ENCODE data around the gene SP3. TPM values are rescaled to one million over a fixed set of nuclear protein-coding genes. Genes with fewer than 3 reads are reported as not detected.

The SP3 gene
- total RNA-seq, 1 experiment from 2014 or later = 139 TPM

DNA sequence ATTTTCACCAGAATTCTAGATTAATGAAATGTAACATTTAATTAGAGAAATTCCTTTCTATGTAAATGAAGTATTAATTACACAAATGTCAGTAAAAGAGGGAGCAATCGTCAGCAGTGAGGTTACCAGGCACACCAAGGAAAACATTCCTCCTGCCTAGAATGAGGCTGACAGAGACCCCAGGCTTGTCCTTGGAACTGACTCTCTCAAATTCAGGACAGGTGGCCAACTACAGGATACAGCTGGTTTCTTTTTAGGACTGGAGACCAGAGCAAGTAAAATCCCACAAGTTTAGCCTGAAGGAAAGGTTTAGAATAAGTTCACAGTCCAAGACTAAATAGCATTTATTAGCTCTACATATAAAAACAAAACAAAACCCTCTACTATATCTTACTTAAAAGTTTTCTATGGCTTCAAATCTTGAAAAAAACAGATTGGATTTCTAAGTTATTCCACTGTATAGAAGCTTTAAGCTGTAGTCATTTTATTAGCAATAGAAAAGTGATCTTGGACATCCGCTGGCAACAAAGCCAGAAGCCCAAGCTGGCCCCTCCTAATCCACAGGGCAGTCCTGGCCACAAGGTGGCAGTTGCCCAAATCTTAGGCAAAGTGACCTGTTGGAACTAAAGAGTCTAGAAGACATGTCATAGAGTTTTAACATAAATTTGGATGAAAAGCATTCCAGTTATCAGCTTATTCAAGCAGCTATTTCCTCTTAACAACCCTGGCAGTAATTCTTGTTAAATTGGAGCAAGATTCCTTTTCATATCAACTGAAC, 81.0 kb downstream of the SP3 start:
- H3K9me2 ChIP-seq (replicated peaks; ENCODE audit: insufficient read depth, low read length) = no peaks in the 10 kb centered on the region
- no peaks in the 10 kb centered on the region for H3K36me3 ChIP-seq (ENCODE audit: insufficient read depth, low read length)
- H3K79me2 ChIP-seq (ENCODE audit: low read length) = no peaks in the 10 kb centered on the region
- peak overlapping the region; percentile 57 for H3K9ac ChIP-seq (ENCODE audit: low read length)
- DNase-seq = peak; percentile 74
- H3K27ac ChIP-seq (ENCODE audit: low read length) = peak overlapping the region; percentile 98
- peaks cover 57% of the 10 kb centered on the region for H3K4me1 ChIP-seq (ENCODE audit: low read length)
- no peak overlapping the region for H2AFZ ChIP-seq (ENCODE audit: low read length)
- H3K27me3 ChIP-seq (ENCODE audit: low read length) = no peaks in the 10 kb centered on the region
- H3K4me3 ChIP-seq (ENCODE audit: low read length) = no peak overlapping the region
- no peaks in the 10 kb centered on the region for H3K9me3 ChIP-seq (ENCODE audit: low read length)
- H4K20me1 ChIP-seq (ENCODE audit: insufficient read depth, low read depth, low read length) = no peaks in the 10 kb centered on the region
- H3K4me2 ChIP-seq (ENCODE audit: low read depth, low read length, poor library complexity, severe bottlenecking) = peak overlapping the region; percentile 70

GRCh38 chr2:173881886-173882285, 83.3 kb downstream of the SP3 start:
- no peaks in the 10 kb centered on the region for H3K27me3 ChIP-seq (ENCODE audit: low read length)

DNA sequence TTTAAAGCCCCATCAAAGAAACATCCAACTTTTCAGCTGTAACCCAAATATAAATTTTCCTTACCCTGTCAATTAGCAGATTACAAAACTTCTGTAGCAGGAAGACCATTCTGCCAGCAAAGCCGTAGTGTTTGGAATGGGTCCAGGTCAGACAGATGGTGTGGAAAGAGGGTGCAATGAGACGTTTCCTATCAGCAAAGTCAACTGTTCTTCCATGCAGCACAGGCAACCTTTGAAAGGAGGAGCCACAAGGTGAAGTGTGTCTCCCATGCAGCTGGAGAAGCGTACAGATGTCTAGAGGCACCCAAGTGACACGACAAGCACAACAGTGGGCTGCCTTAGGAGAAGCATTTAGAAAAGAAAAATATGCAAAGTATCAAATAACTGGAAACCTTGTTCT, 83.7 kb downstream of the SP3 start:
- H3K4me1 ChIP-seq (ENCODE audit: low read length) = peaks cover 82% of the 10 kb centered on the region
- H3K9ac ChIP-seq (ENCODE audit: low read length) = peak overlapping the region; percentile 57
- no peaks in the 10 kb centered on the region for H3K9me3 ChIP-seq (ENCODE audit: low read length)
- H3K9me2 ChIP-seq (replicated peaks; ENCODE audit: insufficient read depth, low read length) = no peaks in the 10 kb centered on the region
- H3K4me2 ChIP-seq (ENCODE audit: low read depth, low read length, poor library complexity, severe bottlenecking) = peak overlapping the region; percentile 70
- H4K20me1 ChIP-seq (ENCODE audit: insufficient read depth, low read depth, low read length) = no peaks in the 10 kb centered on the region
- peak; percentile 89 for DNase-seq
- peak overlapping the region; percentile 61 for H3K4me3 ChIP-seq (ENCODE audit: low read length)
- H3K36me3 ChIP-seq (ENCODE audit: insufficient read depth, low read length) = no peaks in the 10 kb centered on the region
- no peaks in the 10 kb centered on the region for H3K79me2 ChIP-seq (ENCODE audit: low read length)
- no peak overlapping the region for H2AFZ ChIP-seq (ENCODE audit: low read length)
- H3K27ac ChIP-seq (ENCODE audit: low read length) = peak overlapping the region; percentile 98
- no peaks in the 10 kb centered on the region for H3K27me3 ChIP-seq (ENCODE audit: low read length)

More at GRCh38 chr2:173881886-173882285, 83.3 kb downstream of the SP3 start:
- H3K4me2 ChIP-seq (ENCODE audit: low read depth, low read length, poor library complexity, severe bottlenecking) = peak overlapping the region; percentile 70
- no peaks in the 10 kb centered on the region for H3K79me2 ChIP-seq (ENCODE audit: low read length)
- no peak overlapping the region for H2AFZ ChIP-seq (ENCODE audit: low read length)
- H3K4me3 ChIP-seq (ENCODE audit: low read length) = peak overlapping the region; percentile 61
- H3K36me3 ChIP-seq (ENCODE audit: insufficient read depth, low read length) = no peaks in the 10 kb centered on the region
- H3K4me1 ChIP-seq (ENCODE audit: low read length) = peaks cover 78% of the 10 kb centered on the region
- no peaks in the 10 kb centered on the region for H4K20me1 ChIP-seq (ENCODE audit: insufficient read depth, low read depth, low read length)
- DNase-seq = peak; percentile 70
- peak overlapping the region; percentile 98 for H3K27ac ChIP-seq (ENCODE audit: low read length)
- no peaks in the 10 kb centered on the region for H3K9me2 ChIP-seq (replicated peaks; ENCODE audit: insufficient read depth, low read length)
- peak overlapping the region; percentile 57 for H3K9ac ChIP-seq (ENCODE audit: low read length)
- no peaks in the 10 kb centered on the region for H3K9me3 ChIP-seq (ENCODE audit: low read length)

DNA sequence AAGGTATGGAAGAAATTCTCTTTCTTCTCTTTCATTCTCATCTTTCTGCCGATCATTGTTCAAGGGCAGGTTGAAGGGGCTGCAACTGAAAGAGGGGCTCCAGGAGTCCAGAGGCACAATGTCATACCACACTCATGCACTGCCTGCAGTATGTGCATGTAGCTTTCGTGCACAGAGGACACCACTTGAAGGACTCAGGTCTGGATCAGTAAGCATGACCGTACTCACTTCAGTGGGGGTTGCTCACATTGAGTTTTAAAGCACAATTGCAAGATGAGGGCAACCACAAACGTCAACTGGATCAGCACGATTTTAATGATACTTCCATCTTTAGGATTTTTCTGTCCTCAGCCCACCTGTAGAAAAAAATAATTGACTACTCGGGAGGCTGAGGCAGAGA, 84.6 kb downstream of the SP3 start:
- peak; percentile 81 for DNase-seq
- H3K9ac ChIP-seq (ENCODE audit: low read length) = peak overlapping the region; percentile 57
- peaks cover 88% of the 10 kb centered on the region for H3K4me1 ChIP-seq (ENCODE audit: low read length)
- peak overlapping the region; percentile 98 for H3K27ac ChIP-seq (ENCODE audit: low read length)
- peak overlapping the region; percentile 61 for H3K4me3 ChIP-seq (ENCODE audit: low read length)
- H3K27me3 ChIP-seq (ENCODE audit: low read length) = no peaks in the 10 kb centered on the region
- H3K9me3 ChIP-seq (ENCODE audit: low read length) = no peaks in the 10 kb centered on the region
- H2AFZ ChIP-seq (ENCODE audit: low read length) = no peak overlapping the region
- H3K4me2 ChIP-seq (ENCODE audit: low read depth, low read length, poor library complexity, severe bottlenecking) = peak overlapping the region; percentile 70
- H3K79me2 ChIP-seq (ENCODE audit: low read length) = no peaks in the 10 kb centered on the region
- no peaks in the 10 kb centered on the region for H4K20me1 ChIP-seq (ENCODE audit: insufficient read depth, low read depth, low read length)
- no peaks in the 10 kb centered on the region for H3K9me2 ChIP-seq (replicated peaks; ENCODE audit: insufficient read depth, low read length)
- H3K36me3 ChIP-seq (ENCODE audit: insufficient read depth, low read length) = no peaks in the 10 kb centered on the region

DNA sequence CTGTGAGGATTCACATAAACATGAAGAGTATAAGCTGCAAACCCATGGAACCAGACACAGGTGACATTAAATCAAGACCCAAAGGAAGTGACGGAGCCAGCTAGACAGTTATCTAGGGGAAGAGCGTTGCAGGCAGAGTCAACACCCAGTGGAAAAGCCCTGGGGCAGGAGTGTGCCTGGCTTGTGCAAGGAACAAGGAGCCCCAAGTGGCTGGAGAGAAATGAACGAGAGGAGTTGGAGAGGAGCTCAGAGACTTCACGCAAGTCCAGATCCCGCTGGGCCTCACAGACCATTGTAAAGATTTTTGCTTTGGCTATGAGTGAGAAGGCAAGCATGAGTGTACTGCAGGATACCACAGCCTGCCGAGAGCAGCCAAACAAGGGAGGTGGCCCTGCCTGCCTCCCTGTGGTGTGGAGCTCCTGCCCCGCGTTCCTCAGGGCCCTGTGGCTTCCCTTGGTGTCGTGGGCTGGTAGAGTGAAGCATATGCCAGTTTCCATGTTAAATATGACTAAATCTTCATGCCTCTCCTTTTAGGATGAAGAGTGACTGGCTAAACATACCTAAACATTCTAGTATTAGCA, 88.2 kb downstream of the SP3 start:
- Histone ChIP-seq H3K27me3 (ENCODE audit: low read length) (no peaks in the 10 kb centered on the region), H3K9ac (ENCODE audit: low read length) (peak overlapping the region; percentile 1; the same call in 1 of the 2 replicates), H4K20me1 (ENCODE audit: insufficient read depth, low read depth, low read length) (no peaks in the 10 kb centered on the region), H3K4me3 (ENCODE audit: low read length) (no peak overlapping the region), H3K9me3 (ENCODE audit: low read length) (no peaks in the 10 kb centered on the region), H3K27ac (ENCODE audit: low read length) (peak overlapping the region; percentile 98), H3K36me3 (ENCODE audit: insufficient read depth, low read length) (no peaks in the 10 kb centered on the region), H3K9me2 (replicated peaks; ENCODE audit: insufficient read depth, low read length) (no peaks in the 10 kb centered on the region), H3K4me1 (ENCODE audit: low read length) (peaks cover 96% of the 10 kb centered on the region), H2AFZ (ENCODE audit: low read length) (no peak overlapping the region), H3K4me2 (ENCODE audit: low read depth, low read length, poor library complexity, severe bottlenecking) (no peak overlapping the region), H3K79me2 (ENCODE audit: low read length) (no peaks in the 10 kb centered on the region; the same call in 1 of the 2 replicates)
- DNase-seq = no peak

DNA sequence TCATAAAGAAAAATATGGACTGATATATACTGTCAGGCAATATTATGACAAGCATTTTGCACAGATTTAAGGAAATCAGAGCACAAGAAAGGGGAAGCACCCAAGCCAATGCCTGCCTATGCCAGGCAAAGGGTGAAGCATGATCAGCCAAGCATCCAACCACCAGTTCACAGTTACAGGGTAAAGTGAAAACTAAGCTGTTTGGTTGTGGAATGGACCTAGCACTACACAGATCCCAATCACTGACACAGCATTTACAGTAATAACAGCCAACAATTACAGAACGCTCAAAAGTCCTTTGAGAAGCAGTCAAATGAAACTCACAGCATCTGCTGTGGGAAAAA, 90.3 kb downstream of the SP3 start:
- H3K27ac ChIP-seq (ENCODE audit: low read length) = peak overlapping the region; percentile 98
- peak; percentile 96 for DNase-seq
- peak overlapping the region; percentile 65 for H3K9ac ChIP-seq (ENCODE audit: low read length)
- H3K4me3 ChIP-seq (ENCODE audit: low read length) = peak overlapping the region; percentile 50
- H3K9me3 ChIP-seq (ENCODE audit: low read length) = no peaks in the 10 kb centered on the region
- H3K4me2 ChIP-seq (ENCODE audit: low read depth, low read length, poor library complexity, severe bottlenecking) = peak overlapping the region; percentile 71
- no peaks in the 10 kb centered on the region for H3K27me3 ChIP-seq (ENCODE audit: low read length)
- peaks cover 96% of the 10 kb centered on the region for H3K4me1 ChIP-seq (ENCODE audit: low read length)
- H3K9me2 ChIP-seq (replicated peaks; ENCODE audit: insufficient read depth, low read length) = no peaks in the 10 kb centered on the region
- no peaks in the 10 kb centered on the region for H4K20me1 ChIP-seq (ENCODE audit: insufficient read depth, low read depth, low read length)
- H2AFZ ChIP-seq (ENCODE audit: low read length) = no peak overlapping the region
- H3K79me2 ChIP-seq (ENCODE audit: low read length) = no peaks in the 10 kb centered on the region; the same call in 1 of the 2 replicates
- H3K36me3 ChIP-seq (ENCODE audit: insufficient read depth, low read length) = no peaks in the 10 kb centered on the region

DNA sequence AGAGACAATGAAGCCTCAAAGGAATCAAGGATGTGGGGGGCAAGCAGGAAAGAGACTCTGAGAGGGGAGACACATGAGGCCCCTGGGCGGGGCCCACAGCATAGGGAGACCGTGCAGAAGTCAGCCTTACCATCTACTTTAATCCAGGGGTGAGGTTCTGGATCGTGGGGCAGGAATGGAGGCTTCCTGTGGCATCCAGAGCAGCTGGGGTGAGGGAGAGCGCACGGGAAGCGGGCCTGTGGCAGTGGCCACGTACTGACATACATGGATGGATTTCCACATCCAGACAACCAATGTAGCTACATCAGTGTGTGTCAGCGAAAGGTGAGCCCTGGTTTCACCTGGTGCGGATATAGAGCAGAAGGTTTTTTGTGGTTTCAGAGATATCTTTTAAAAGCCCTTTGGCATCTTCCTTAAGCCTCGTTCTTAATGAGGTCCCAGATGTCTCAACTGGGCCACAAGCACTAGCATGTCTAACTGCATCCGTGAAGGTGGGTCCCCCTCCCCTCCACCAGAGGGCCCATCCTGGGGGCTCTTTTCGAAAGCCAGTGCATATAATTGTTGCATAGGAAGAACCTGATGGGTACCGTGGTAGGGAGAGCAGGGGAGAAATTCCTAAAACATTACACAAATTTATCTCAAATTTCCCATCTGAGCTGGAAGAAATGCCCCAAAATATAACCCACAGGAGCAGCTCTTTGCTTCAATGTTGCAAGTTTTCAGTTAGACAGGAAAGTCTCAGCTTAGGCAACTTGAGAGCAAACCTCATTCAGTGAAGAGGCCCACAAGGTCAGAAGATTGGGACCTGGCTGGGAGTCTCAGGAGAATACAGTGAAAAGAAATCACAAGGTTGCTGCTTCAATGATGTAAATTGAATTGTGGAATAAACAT, 90.9 kb downstream of the SP3 start:
- Histone ChIP-seq H3K9ac (ENCODE audit: low read length) (peak overlapping the region; percentile 65), H3K36me3 (ENCODE audit: insufficient read depth, low read length) (no peaks in the 10 kb centered on the region), H3K79me2 (ENCODE audit: low read length) (no peaks in the 10 kb centered on the region; the same call in 1 of the 2 replicates), H3K27ac (ENCODE audit: low read length) (peak overlapping the region; percentile 98), H3K4me3 (ENCODE audit: low read length) (peak overlapping the region; percentile 50), H3K27me3 (ENCODE audit: low read length) (no peaks in the 10 kb centered on the region), H2AFZ (ENCODE audit: low read length) (peak overlapping the region; percentile 23; the same call in 1 of the 2 replicates), H3K9me2 (replicated peaks; ENCODE audit: insufficient read depth, low read length) (no peaks in the 10 kb centered on the region), H3K4me2 (ENCODE audit: low read depth, low read length, poor library complexity, severe bottlenecking) (peak overlapping the region; percentile 71), H3K4me1 (ENCODE audit: low read length) (peaks cover 96% of the 10 kb centered on the region), H3K9me3 (ENCODE audit: low read length) (no peaks in the 10 kb centered on the region), H4K20me1 (ENCODE audit: insufficient read depth, low read depth, low read length) (no peaks in the 10 kb centered on the region)
- peak; percentile 88 for DNase-seq

DNA sequence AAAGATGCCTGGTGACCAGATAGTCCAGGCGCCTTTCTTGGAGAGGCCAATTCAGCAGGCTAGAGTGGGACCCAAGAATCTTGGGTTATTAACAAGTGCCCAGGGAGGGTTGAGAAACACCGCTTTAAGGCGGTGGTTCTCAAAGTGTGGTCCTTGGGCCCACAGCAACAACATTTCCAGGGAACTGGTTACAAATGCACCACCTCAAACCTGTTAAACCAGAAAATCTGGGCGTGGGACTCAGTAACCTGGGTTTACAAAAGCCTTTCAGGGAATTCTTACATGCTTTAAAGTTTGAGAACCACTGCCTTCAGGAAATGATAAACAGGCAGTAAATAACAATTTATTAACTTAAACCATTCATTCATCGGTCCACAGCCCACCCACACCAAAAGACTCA, 92.5 kb downstream of the SP3 start:
- no peak overlapping the region for H2AFZ ChIP-seq (ENCODE audit: low read length)
- peak overlapping the region; percentile 98 for H3K27ac ChIP-seq (ENCODE audit: low read length)
- DNase-seq = no peak
- H3K4me2 ChIP-seq (ENCODE audit: low read depth, low read length, poor library complexity, severe bottlenecking) = peak overlapping the region; percentile 71
- H3K4me3 ChIP-seq (ENCODE audit: low read length) = no peak overlapping the region
- no peaks in the 10 kb centered on the region for H3K36me3 ChIP-seq (ENCODE audit: insufficient read depth, low read length)
- no peaks in the 10 kb centered on the region for H3K27me3 ChIP-seq (ENCODE audit: low read length)
- H3K9me2 ChIP-seq (replicated peaks; ENCODE audit: insufficient read depth, low read length) = no peaks in the 10 kb centered on the region
- H3K9ac ChIP-seq (ENCODE audit: low read length) = peak overlapping the region; percentile 65
- H3K9me3 ChIP-seq (ENCODE audit: low read length) = no peaks in the 10 kb centered on the region
- H4K20me1 ChIP-seq (ENCODE audit: insufficient read depth, low read depth, low read length) = no peaks in the 10 kb centered on the region
- H3K4me1 ChIP-seq (ENCODE audit: low read length) = peaks cover 94% of the 10 kb centered on the region
- H3K79me2 ChIP-seq (ENCODE audit: low read length) = no peaks in the 10 kb centered on the region; the same call in 1 of the 2 replicates
